GM23338 (cell line): ENCODE measurements around the gene TRPM3. TPM values are rescaled to one million over a fixed set of nuclear protein-coding genes. Genes with fewer than 3 reads are reported as not detected.

Source experiments
- ATAC-seq: fragments of 200-7000 bp; cut with Tn5 transposase; 3 replicates; pipeline ENCODE4 v1.9.1; 2020
- DNase-seq: peaks from one replicate; pipeline ENCODE4 v3.0.0-alpha.2; 2015; ENCODE audit warnings: low spot score
- H2AFZ ChIP-seq: fragments of 200-600 bp; sonication (generic); 2 replicates; pipeline ENCODE4 v1.8.0; 2016; ENCODE audit warnings: antibody characterized with exemption, mild to moderate bottlenecking, moderate library complexity
- H3F3A ChIP-seq: fragments of 200-600 bp; sonication (generic); replicated peaks from 2 replicates; pipeline ENCODE4 v1.8.0; 2017; ENCODE audit warnings: antibody characterized with exemption, mixed run types, low read depth
- H3K27ac ChIP-seq: fragments of 200-600 bp; sonication (generic); 2 replicates; pipeline ENCODE4 v1.6.1; 2016; ENCODE audit warnings: low read depth
- H3K27me3 ChIP-seq: fragments of 200-600 bp; sonication (generic); 2 replicates; pipeline ENCODE4 v1.8.0; 2016; ENCODE audit warnings: mild to moderate bottlenecking, mixed run types, moderate library complexity; ENCODE audit not compliant: insufficient read depth
- H3K36me3 ChIP-seq: fragments of 200-600 bp; sonication (generic); 2 replicates; pipeline ENCODE4 v1.8.0; 2016; ENCODE audit warnings: mild to moderate bottlenecking; ENCODE audit not compliant: insufficient read depth
- H3K4me1 ChIP-seq: fragments of 200-600 bp; sonication (generic); 2 replicates; pipeline ENCODE4 v1.8.0; 2016; ENCODE audit warnings: mild to moderate bottlenecking, moderate library complexity; ENCODE audit not compliant: insufficient read depth
- H3K4me2 ChIP-seq: fragments of 200-600 bp; sonication (generic); 2 replicates; pipeline ENCODE4 v1.7.1; 2017; ENCODE audit warnings: mixed run types
- H3K4me3 ChIP-seq: fragments of 200-600 bp; sonication (generic); 2 replicates; pipeline ENCODE4 v1.6.1; 2016; ENCODE audit warnings: mixed run types
- H3K79me2 ChIP-seq: fragments of 200-600 bp; sonication (generic); replicated peaks from 2 replicates; pipeline ENCODE4 v1.8.0; 2017; ENCODE audit warnings: mild to moderate bottlenecking; ENCODE audit not compliant: insufficient read depth
- H3K9me2 ChIP-seq: fragments of 200-600 bp; sonication (generic); 2 replicates; pipeline ENCODE4 v1.8.0; 2017; ENCODE audit not compliant: insufficient read depth
- H4K20me1 ChIP-seq: fragments of 200-600 bp; sonication (generic); replicated peaks from 2 replicates; pipeline ENCODE4 v1.8.0; 2017; ENCODE audit warnings: mild to moderate bottlenecking; ENCODE audit not compliant: insufficient read depth
- H3K27ac Mint-ChIP-seq: 2 replicates; pipeline ENCODE4 v1.8.0; 2020; ENCODE audit warnings: inconsistent platforms, mild to moderate bottlenecking, moderate library complexity, mixed read lengths
- H3K27me3 Mint-ChIP-seq: 3 replicates; pipeline ENCODE4 v1.8.0; 2022; ENCODE audit warnings: low read depth, mild to moderate bottlenecking, moderate library complexity, mixed read lengths, inconsistent platforms; ENCODE audit not compliant: insufficient read depth, poor library complexity
- H3K36me3 Mint-ChIP-seq: 3 replicates; pipeline ENCODE4 v1.8.0; 2021; ENCODE audit warnings: low read depth, mild to moderate bottlenecking, inconsistent platforms, moderate library complexity, mixed read lengths
- H3K4me1 Mint-ChIP-seq: 3 replicates; pipeline ENCODE4 v1.8.0; 2020; ENCODE audit warnings: mild to moderate bottlenecking, inconsistent platforms, mixed read lengths
- H3K4me3 Mint-ChIP-seq: 3 replicates; pipeline ENCODE4 v1.8.0; 2021; ENCODE audit warnings: moderate library complexity, mild to moderate bottlenecking, inconsistent platforms, mixed read lengths
- H3K9me3 Mint-ChIP-seq: 3 replicates; pipeline ENCODE4 v1.8.0; 2020; ENCODE audit warnings: moderate library complexity, mild to moderate bottlenecking, inconsistent platforms, mixed read lengths
- CREB1 ChIP-seq: fragments of 250-450 bp; sonication (Bioruptor Pico); IDR thresholded peaks from 2 replicates; pipeline ENCODE4 v1.5.0; 2020; ENCODE audit warnings: low read depth, mild to moderate bottlenecking, moderate library complexity
- EZH2 ChIP-seq: fragments of 200-600 bp; sonication (generic); IDR thresholded peaks from one replicate; pipeline ENCODE4 v1.8.0; 2017; ENCODE audit warnings: antibody characterized with exemption, mild to moderate bottlenecking, low read depth; ENCODE audit not compliant: unreplicated experiment
- EZH2phosphoT487 ChIP-seq: fragments of 200-600 bp; sonication (generic); IDR thresholded peaks from one replicate; pipeline ENCODE4 v1.8.1; 2018; ENCODE audit warnings: antibody characterized with exemption; ENCODE audit not compliant: unreplicated experiment
- JUNB ChIP-seq: IDR thresholded peaks from one replicate; pipeline ENCODE4 v1.6.1; 2016; ENCODE audit warnings: antibody characterized with exemption; ENCODE audit not compliant: unreplicated experiment
- NANOG ChIP-seq: IDR thresholded peaks from 2 replicates; pipeline ENCODE4 v1.6.1; 2016; ENCODE audit warnings: antibody characterized with exemption, borderline replicate concordance
- POLR2AphosphoS5 ChIP-seq: IDR thresholded peaks from 2 replicates; pipeline ENCODE4 v1.6.1; 2016; ENCODE audit warnings: antibody characterized with exemption, low read depth
- STAT1 ChIP-seq: IDR thresholded peaks from one replicate; pipeline ENCODE4 v1.6.1; 2016; ENCODE audit warnings: antibody characterized with exemption; ENCODE audit not compliant: unreplicated experiment
- ZNF114 ChIP-seq: fragments of 250-450 bp; sonication (Bioruptor Pico); IDR thresholded peaks from 2 replicates; pipeline ENCODE4 v1.5.0; 2020; ENCODE audit warnings: mild to moderate bottlenecking, moderate library complexity
- ZNF331 ChIP-seq: fragments of 250-450 bp; sonication (Bioruptor Pico); IDR thresholded peaks from 2 replicates; pipeline ENCODE4 v1.5.0; 2020; ENCODE audit warnings: low read depth, mild to moderate bottlenecking, moderate library complexity
- polyA plus RNA-seq: library from polyadenylated mRNA; unstranded; fragments of >200 nt; fragmentation: Nextera tagmentation; extraction: Ambion mirVana; gene quantifications from 2 replicates; pipeline ENCODE4 v1.2.1, GENCODE V29; 2016
- total RNA-seq: library from RNA; depleted of rRNA; stranded (reverse); fragments of >200 nt; shearing (Covaris generic); gene quantifications from 2 replicates; pipeline ENCODE4 v1.2.3, GENCODE V29; 2014
- TF ChIP-seq, protein P1 (sequence below), 2 experiments: fragments of 200-600 bp in 1 of 2; sonication (generic) in 1 of 2; conservative IDR thresholded peaks; 2 replicates each; pipeline versions ENCODE4 v1.5.1 to v1.6.1; 2016 to 2017; ENCODE audit warnings: antibody characterized with exemption in 2 of 2, low read depth in 2 of 2, mild to moderate bottlenecking in 2 of 2, moderate library complexity in 1 of 2
- TF ChIP-seq, protein P2 (sequence below): IDR thresholded peaks from 2 replicates; pipeline ENCODE4 v1.6.1; 2016; ENCODE audit warnings: antibody characterized with exemption
- TF ChIP-seq, protein P3 (sequence below): fragments of 250-450 bp; sonication (Bioruptor Pico); IDR thresholded peaks from 2 replicates; pipeline ENCODE4 v1.5.0; 2020; ENCODE audit warnings: mild to moderate bottlenecking, moderate library complexity
- TF ChIP-seq, protein P4 (sequence below): IDR thresholded peaks from one replicate; pipeline ENCODE4 v1.6.1; 2018; ENCODE audit warnings: antibody characterized with exemption; ENCODE audit not compliant: unreplicated experiment

TRPM3 gene
- total and polyA plus RNA-seq, 2 experiments from 2014 or later = 2.8 to 8.2 TPM

DNA sequence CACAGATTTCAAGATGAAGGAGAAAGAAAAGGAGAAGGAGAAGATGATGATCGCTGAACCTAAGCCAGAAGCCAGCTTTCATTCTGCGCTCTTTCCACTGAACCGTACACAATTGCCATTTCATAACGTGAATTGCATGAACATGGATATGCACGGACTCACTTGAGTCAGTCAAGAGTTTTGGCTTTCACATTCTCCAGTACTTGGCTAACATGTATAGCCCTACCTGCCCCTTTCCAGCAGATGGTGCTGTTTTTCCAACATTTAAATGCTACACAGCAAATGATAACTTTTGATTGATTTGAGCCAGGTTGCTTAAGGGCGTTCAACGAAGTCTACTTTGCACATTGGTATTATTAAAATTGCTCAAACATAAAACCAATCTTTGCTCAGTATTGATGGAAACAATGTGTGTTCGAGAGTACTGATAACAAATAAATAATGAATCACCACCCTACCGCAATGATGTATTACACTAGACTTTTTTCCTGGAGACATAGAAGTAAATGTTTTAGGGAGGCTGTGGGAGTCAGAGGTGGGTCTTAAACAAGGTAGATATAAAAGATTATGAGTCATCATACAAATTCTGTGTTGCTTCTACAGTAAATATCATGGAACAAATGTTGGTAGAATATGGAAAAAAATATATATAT lies 196.4 kb downstream of the TRPM3 start (continued):
- TF ChIP-seq EZH2 = no peak

DNA sequence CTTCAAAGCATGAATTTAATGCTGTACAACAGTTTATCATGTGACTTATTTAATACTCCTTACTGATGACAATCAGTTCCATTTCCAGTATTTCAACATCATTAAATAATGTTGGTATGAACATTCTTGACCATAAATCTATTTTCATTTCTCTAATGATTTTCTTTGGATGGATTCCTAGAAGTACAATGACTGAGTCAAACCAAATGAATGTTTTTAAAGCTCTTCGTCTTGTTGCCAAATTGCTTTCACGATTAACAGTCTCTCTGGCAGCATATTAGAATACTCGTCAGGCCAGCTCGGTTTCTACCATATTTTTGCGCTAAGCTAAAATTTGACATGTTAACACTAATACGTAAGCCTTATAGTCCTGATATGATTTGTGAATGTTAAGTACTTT lies 197.0 kb downstream of the TRPM3 start:
- Mint-ChIP-seq H3K9me3 (no peaks in the 10 kb centered on the region), H3K27me3 (no peaks in the 10 kb centered on the region), H3K4me1 (peaks cover 2% of the 10 kb centered on the region; the same call in 1 of the 3 replicates), H3K27ac (no peak overlapping the region), H3K36me3 (0 out of 3 replicates have a peak, but pooled peaks cover 2% of the 10 kb centered on the region), H3K4me3 (no peak overlapping the region)
- no peak overlapping the region for H3K4me3 ChIP-seq
- no peaks in the 10 kb centered on the region for H3K36me3 ChIP-seq
- no peaks in the 10 kb centered on the region for H3K27me3 ChIP-seq
- H3K4me1 ChIP-seq = peaks cover 7% of the 10 kb centered on the region
- H3K79me2 ChIP-seq = no peaks in the 10 kb centered on the region
- no peak overlapping the region for H3K4me2 ChIP-seq
- DNase-seq (no peak), ATAC-seq (no peak)
- no peaks in the 10 kb centered on the region for H4K20me1 ChIP-seq
- H3K9me2 ChIP-seq = no peaks in the 10 kb centered on the region
- no peaks in the 10 kb centered on the region for H3F3A ChIP-seq
- no peak overlapping the region for H3K27ac ChIP-seq
- TF ChIP-seq CREB1 (CRISPR knock-in tag) = no peak
- no peak for TF ChIP-seq EZH2phosphoT487
- no peak for TF ChIP-seq NANOG
- TF ChIP-seq, protein P1, sequence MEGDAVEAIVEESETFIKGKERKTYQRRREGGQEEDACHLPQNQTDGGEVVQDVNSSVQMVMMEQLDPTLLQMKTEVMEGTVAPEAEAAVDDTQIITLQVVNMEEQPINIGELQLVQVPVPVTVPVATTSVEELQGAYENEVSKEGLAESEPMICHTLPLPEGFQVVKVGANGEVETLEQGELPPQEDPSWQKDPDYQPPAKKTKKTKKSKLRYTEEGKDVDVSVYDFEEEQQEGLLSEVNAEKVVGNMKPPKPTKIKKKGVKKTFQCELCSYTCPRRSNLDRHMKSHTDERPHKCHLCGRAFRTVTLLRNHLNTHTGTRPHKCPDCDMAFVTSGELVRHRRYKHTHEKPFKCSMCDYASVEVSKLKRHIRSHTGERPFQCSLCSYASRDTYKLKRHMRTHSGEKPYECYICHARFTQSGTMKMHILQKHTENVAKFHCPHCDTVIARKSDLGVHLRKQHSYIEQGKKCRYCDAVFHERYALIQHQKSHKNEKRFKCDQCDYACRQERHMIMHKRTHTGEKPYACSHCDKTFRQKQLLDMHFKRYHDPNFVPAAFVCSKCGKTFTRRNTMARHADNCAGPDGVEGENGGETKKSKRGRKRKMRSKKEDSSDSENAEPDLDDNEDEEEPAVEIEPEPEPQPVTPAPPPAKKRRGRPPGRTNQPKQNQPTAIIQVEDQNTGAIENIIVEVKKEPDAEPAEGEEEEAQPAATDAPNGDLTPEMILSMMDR (conservative IDR thresholded peaks at IDR 0.05; ENCODE audit: low read depth in 2 of 2) = no peak
- no peak for TF ChIP-seq EZH2
- no peak for TF ChIP-seq ZNF114 (CRISPR knock-in tag)
- TF ChIP-seq ZNF331 (CRISPR knock-in tag) = no peak
- TF ChIP-seq, protein P2, sequence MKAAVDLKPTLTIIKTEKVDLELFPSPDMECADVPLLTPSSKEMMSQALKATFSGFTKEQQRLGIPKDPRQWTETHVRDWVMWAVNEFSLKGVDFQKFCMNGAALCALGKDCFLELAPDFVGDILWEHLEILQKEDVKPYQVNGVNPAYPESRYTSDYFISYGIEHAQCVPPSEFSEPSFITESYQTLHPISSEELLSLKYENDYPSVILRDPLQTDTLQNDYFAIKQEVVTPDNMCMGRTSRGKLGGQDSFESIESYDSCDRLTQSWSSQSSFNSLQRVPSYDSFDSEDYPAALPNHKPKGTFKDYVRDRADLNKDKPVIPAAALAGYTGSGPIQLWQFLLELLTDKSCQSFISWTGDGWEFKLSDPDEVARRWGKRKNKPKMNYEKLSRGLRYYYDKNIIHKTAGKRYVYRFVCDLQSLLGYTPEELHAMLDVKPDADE = no peak
- no peak for TF ChIP-seq JUNB
- no peak for TF ChIP-seq STAT1
- TF ChIP-seq, protein P3, sequence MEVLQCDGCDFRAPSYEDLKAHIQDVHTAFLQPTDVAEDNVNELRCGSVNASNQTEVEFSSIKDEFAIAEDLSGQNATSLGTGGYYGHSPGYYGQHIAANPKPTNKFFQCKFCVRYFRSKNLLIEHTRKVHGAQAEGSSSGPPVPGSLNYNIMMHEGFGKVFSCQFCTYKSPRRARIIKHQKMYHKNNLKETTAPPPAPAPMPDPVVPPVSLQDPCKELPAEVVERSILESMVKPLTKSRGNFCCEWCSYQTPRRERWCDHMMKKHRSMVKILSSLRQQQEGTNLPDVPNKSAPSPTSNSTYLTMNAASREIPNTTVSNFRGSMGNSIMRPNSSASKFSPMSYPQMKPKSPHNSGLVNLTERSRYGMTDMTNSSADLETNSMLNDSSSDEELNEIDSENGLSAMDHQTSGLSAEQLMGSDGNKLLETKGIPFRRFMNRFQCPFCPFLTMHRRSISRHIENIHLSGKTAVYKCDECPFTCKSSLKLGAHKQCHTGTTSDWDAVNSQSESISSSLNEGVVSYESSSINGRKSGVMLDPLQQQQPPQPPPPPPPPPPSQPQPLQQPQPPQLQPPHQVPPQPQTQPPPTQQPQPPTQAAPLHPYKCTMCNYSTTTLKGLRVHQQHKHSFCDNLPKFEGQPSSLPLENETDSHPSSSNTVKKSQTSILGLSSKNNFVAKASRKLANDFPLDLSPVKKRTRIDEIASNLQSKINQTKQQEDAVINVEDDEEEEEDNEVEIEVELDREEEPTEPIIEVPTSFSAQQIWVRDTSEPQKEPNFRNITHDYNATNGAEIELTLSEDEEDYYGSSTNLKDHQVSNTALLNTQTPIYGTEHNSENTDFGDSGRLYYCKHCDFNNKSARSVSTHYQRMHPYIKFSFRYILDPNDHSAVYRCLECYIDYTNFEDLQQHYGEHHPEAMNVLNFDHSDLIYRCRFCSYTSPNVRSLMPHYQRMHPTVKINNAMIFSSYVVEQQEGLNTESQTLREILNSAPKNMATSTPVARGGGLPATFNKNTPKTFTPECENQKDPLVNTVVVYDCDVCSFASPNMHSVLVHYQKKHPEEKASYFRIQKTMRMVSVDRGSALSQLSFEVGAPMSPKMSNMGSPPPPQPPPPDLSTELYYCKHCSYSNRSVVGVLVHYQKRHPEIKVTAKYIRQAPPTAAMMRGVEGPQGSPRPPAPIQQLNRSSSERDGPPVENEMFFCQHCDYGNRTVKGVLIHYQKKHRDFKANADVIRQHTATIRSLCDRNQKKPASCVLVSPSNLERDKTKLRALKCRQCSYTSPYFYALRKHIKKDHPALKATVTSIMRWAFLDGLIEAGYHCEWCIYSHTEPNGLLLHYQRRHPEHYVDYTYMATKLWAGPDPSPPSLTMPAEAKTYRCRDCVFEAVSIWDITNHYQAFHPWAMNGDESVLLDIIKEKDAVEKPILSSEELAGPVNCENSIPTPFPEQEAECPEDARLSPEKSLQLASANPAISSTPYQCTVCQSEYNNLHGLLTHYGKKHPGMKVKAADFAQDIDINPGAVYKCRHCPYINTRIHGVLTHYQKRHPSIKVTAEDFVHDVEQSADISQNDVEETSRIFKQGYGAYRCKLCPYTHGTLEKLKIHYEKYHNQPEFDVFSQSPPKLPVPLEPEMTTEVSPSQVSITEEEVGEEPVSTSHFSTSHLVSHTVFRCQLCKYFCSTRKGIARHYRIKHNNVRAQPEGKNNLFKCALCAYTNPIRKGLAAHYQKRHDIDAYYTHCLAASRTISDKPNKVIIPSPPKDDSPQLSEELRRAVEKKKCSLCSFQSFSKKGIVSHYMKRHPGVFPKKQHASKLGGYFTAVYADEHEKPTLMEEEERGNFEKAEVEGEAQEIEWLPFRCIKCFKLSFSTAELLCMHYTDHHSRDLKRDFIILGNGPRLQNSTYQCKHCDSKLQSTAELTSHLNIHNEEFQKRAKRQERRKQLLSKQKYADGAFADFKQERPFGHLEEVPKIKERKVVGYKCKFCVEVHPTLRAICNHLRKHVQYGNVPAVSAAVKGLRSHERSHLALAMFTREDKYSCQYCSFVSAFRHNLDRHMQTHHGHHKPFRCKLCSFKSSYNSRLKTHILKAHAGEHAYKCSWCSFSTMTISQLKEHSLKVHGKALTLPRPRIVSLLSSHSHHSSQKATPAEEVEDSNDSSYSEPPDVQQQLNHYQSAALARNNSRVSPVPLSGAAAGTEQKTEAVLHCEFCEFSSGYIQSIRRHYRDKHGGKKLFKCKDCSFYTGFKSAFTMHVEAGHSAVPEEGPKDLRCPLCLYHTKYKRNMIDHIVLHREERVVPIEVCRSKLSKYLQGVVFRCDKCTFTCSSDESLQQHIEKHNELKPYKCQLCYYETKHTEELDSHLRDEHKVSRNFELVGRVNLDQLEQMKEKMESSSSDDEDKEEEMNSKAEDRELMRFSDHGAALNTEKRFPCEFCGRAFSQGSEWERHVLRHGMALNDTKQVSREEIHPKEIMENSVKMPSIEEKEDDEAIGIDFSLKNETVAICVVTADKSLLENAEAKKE = no peak
- no peak for TF ChIP-seq POLR2AphosphoS5
- TF ChIP-seq, protein P4, sequence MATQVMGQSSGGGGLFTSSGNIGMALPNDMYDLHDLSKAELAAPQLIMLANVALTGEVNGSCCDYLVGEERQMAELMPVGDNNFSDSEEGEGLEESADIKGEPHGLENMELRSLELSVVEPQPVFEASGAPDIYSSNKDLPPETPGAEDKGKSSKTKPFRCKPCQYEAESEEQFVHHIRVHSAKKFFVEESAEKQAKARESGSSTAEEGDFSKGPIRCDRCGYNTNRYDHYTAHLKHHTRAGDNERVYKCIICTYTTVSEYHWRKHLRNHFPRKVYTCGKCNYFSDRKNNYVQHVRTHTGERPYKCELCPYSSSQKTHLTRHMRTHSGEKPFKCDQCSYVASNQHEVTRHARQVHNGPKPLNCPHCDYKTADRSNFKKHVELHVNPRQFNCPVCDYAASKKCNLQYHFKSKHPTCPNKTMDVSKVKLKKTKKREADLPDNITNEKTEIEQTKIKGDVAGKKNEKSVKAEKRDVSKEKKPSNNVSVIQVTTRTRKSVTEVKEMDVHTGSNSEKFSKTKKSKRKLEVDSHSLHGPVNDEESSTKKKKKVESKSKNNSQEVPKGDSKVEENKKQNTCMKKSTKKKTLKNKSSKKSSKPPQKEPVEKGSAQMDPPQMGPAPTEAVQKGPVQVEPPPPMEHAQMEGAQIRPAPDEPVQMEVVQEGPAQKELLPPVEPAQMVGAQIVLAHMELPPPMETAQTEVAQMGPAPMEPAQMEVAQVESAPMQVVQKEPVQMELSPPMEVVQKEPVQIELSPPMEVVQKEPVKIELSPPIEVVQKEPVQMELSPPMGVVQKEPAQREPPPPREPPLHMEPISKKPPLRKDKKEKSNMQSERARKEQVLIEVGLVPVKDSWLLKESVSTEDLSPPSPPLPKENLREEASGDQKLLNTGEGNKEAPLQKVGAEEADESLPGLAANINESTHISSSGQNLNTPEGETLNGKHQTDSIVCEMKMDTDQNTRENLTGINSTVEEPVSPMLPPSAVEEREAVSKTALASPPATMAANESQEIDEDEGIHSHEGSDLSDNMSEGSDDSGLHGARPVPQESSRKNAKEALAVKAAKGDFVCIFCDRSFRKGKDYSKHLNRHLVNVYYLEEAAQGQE = no peak
- H2AFZ ChIP-seq = no peak overlapping the region
